ENCODE data around the gene CPLX1. TPM values are rescaled to one million over a fixed set of nuclear protein-coding genes. Genes with fewer than 3 reads are reported as not detected.

The CPLX1 gene
- polyA plus RNA-seq, 1 donor (not counting 4 experiments of a cell fraction or from before 2014, with no cell fraction given) = 0.04 TPM

GRCh38 chr4:764405-765169 is 61.3 kb downstream of the CPLX1 start:
- Histone ChIP-seq H3K4me1 (ENCODE audit: control insufficient read depth, extremely low read depth, insufficient read depth, low read length) (peaks cover 19% of the 10 kb centered on the region), H3K4me3 (ENCODE audit: control insufficient read depth in 2 of 3, extremely low read depth in 1 of 3, insufficient read depth in 2 of 3, low read depth in 1 of 3, low read length in 3 of 3) (no peak overlapping the region), H3K9ac (ENCODE audit: control insufficient read depth, extremely low read depth, insufficient read depth, low read length) (no peak overlapping the region), H3K27me3 (ENCODE audit: control insufficient read depth, extremely low read depth, insufficient read depth, low read length) (no peaks in the 10 kb centered on the region), H3K4me2 (ENCODE audit: control insufficient read depth, extremely low read depth, insufficient read depth, low read depth, low read length) (no peak overlapping the region), H3K27ac (ENCODE audit: control insufficient read depth, insufficient read depth, low read length) (no peak overlapping the region), H3K9me3 (ENCODE audit: control insufficient read depth, low read depth, low read length) (no peaks in the 10 kb centered on the region), H3K36me3 (ENCODE audit: control insufficient read depth in 2 of 2, extremely low read depth in 1 of 2, insufficient read depth in 2 of 2, low read length in 2 of 2) (peaks cover 33 to 40% of the 10 kb centered on the region in 2 experiments), H3K9me1 (ENCODE audit: control insufficient read depth, extremely low read depth, insufficient read depth, low read length) (no peaks in the 10 kb centered on the region), H4K20me1 (ENCODE audit: control insufficient read depth, extremely low read depth, insufficient read depth, low read length) (peaks cover 36% of the 10 kb centered on the region), H2AFZ (ENCODE audit: control insufficient read depth, low read length) (no peak overlapping the region), H3K79me2 (ENCODE audit: control insufficient read depth, insufficient read depth, low read length) (peaks cover 10% of the 10 kb centered on the region)
- dilution Hi-C loops (cut with MboI; ENCODE audit: extremely low pct_ligation_motif_present, low sequenced_read_pairs) = no loop called here
- DNase-seq (ENCODE audit: low read depth, low spot score) (no peak), FAIRE-seq (no peak)
- no peak for TF ChIP-seq CTCF (optimal IDR thresholded peaks at IDR 0.05 in 1 of 3, IDR thresholded peaks at IDR 0.05 in 1 of 3, conservative IDR thresholded peaks at IDR 0.05 in 1 of 3; ENCODE audit: extremely low read depth in 1 of 3, insufficient read depth in 2 of 3, low read length in 3 of 3)

GRCh38 chr4:763922-764321 is 62.0 kb downstream of the CPLX1 start:
- Histone ChIP-seq H2AFZ (ENCODE audit: control insufficient read depth, low read length) (no peak overlapping the region), H3K9me3 (ENCODE audit: control insufficient read depth, low read depth, low read length) (no peaks in the 10 kb centered on the region), H3K27ac (ENCODE audit: control insufficient read depth, insufficient read depth, low read length) (no peak overlapping the region), H3K9me1 (ENCODE audit: control insufficient read depth, extremely low read depth, insufficient read depth, low read length) (no peaks in the 10 kb centered on the region), H3K27me3 (ENCODE audit: control insufficient read depth, extremely low read depth, insufficient read depth, low read length) (no peaks in the 10 kb centered on the region), H3K79me2 (ENCODE audit: control insufficient read depth, insufficient read depth, low read length) (peaks cover 4% of the 10 kb centered on the region), H3K4me2 (ENCODE audit: control insufficient read depth, extremely low read depth, insufficient read depth, low read depth, low read length) (no peak overlapping the region), H3K4me3 (ENCODE audit: control insufficient read depth in 2 of 3, extremely low read depth in 1 of 3, insufficient read depth in 2 of 3, low read depth in 1 of 3, low read length in 3 of 3) (no peak overlapping the region), H4K20me1 (ENCODE audit: control insufficient read depth, extremely low read depth, insufficient read depth, low read length) (peaks cover 36% of the 10 kb centered on the region), H3K9ac (ENCODE audit: control insufficient read depth, extremely low read depth, insufficient read depth, low read length) (no peak overlapping the region), H3K4me1 (ENCODE audit: control insufficient read depth, extremely low read depth, insufficient read depth, low read length) (peaks cover 19% of the 10 kb centered on the region), H3K36me3 (ENCODE audit: control insufficient read depth in 2 of 2, extremely low read depth in 1 of 2, insufficient read depth in 2 of 2, low read length in 2 of 2) (peaks cover 30 to 35% of the 10 kb centered on the region in 2 experiments)
- DNase-seq (ENCODE audit: low read depth, low spot score) = no peak
- TF ChIP-seq EZH2 (IDR thresholded peaks at IDR 0.05; ENCODE audit: low read length) = no peak
- TF ChIP-seq CTCF (optimal IDR thresholded peaks at IDR 0.05 in 1 of 3, IDR thresholded peaks at IDR 0.05 in 1 of 3, conservative IDR thresholded peaks at IDR 0.05 in 1 of 3; ENCODE audit: extremely low read depth in 1 of 3, insufficient read depth in 2 of 3, low read length in 3 of 3) = no peak
- dilution Hi-C loops (cut with MboI; ENCODE audit: extremely low pct_ligation_motif_present, low sequenced_read_pairs) = no loop called here
- no peak for FAIRE-seq

Measured in keratinocyte (primary cell).